WTC11 (cell line): ENCODE data around the gene ZNF442. TPM values are rescaled to one million over a fixed set of nuclear protein-coding genes. Genes with fewer than 3 reads are reported as not detected.
"Not testable (repeated sequence)": the region's sequence is repeated elsewhere in the genome, so short reads cannot be mapped to it uniquely, and the experiment has no call there.

Experiments
- ATAC-seq: fragments of 200-7000 bp; cut with Tn5 transposase; 2 replicates; pipeline ENCODE4 v1.10.0; 2021; ENCODE audit warnings: mild to moderate bottlenecking, moderate library complexity
- CTCF ChIA-PET: fragments of 300-600 bp; sonication (Branson Sonifier 250); formaldehyde crosslinking; loops from one replicate; lab custom pipeline; 2021; ENCODE audit warnings: antibody characterized with exemption; lab: Charles Lee
- POLR2A ChIA-PET: fragments of 350-600 bp; sonication (Branson Sonifier 250); formaldehyde crosslinking; loops from one replicate; lab custom pipeline; 2021; ENCODE audit warnings: antibody characterized with exemption; lab: Charles Lee
- DNase-seq: peaks from one replicate; pipeline ENCODE4 v3.0.0; 2021; ENCODE audit warnings: low spot score
- H3K27ac Mint-ChIP-seq: 2 replicates; pipeline ENCODE4 v1.8.0; 2021; ENCODE audit warnings: mixed read lengths
- H3K27me3 Mint-ChIP-seq: 2 replicates; pipeline ENCODE4 v1.8.0; 2021; ENCODE audit warnings: low read depth, mild to moderate bottlenecking, moderate library complexity, mixed read lengths
- H3K36me3 Mint-ChIP-seq: 2 replicates; pipeline ENCODE4 v1.8.0; 2021; ENCODE audit warnings: mixed read lengths
- H3K4me1 Mint-ChIP-seq: 2 replicates; pipeline ENCODE4 v1.8.0; 2022; ENCODE audit warnings: mixed read lengths
- H3K4me3 Mint-ChIP-seq: 2 replicates; pipeline ENCODE4 v1.8.0; 2021; ENCODE audit warnings: mild to moderate bottlenecking, moderate library complexity, mixed read lengths
- H3K9me3 Mint-ChIP-seq: 2 replicates; pipeline ENCODE4 v1.8.0; 2021; ENCODE audit warnings: mixed read lengths
- CREB1 ChIP-seq: sonication (generic); formaldehyde crosslinking; IDR thresholded peaks from 2 replicates; pipeline ENCODE4 v1.8.0; 2023; ENCODE audit warnings: mild to moderate bottlenecking, missing genetic modification reagents
- EMX1 ChIP-seq: fragments of 250-450 bp; sonication (Bioruptor Pico); IDR thresholded peaks from 2 replicates; pipeline ENCODE4 v1.8.0; 2021; ENCODE audit warnings: mild to moderate bottlenecking
- ZNF396 ChIP-seq: fragments of 250-450 bp; sonication (Bioruptor Pico); IDR thresholded peaks from 2 replicates; pipeline ENCODE4 v1.8.0; 2021; ENCODE audit warnings: mild to moderate bottlenecking, moderate library complexity, borderline replicate concordance
- ZNF423 ChIP-seq: fragments of 250-450 bp; sonication (Bioruptor Pico); IDR thresholded peaks from 2 replicates; pipeline ENCODE4 v2.1.2; 2022; ENCODE audit warnings: mild to moderate bottlenecking, moderate library complexity
- total RNA-seq: library from RNA; stranded (reverse); gene quantifications from 3 replicates; pipeline ENCODE4 v1.2.3, GENCODE V29; 2021
- TF ChIP-seq, protein P1 (sequence below): sonication (generic); formaldehyde crosslinking; IDR thresholded peaks from 2 replicates; pipeline ENCODE4 v1.8.0; 2022; ENCODE audit warnings: missing genetic modification reagents
- TF ChIP-seq, protein P2 (sequence below): sonication (generic); formaldehyde crosslinking; IDR thresholded peaks from 2 replicates; pipeline ENCODE4 v1.8.0; 2022; ENCODE audit warnings: mild to moderate bottlenecking, missing genetic modification reagents
- TF ChIP-seq, protein P3 (sequence below): sonication (generic); formaldehyde crosslinking; IDR thresholded peaks from 2 replicates; pipeline ENCODE4 v1.8.1; 2023; ENCODE audit warnings: mild to moderate bottlenecking, missing genetic modification reagents, moderate library complexity
- TF ChIP-seq, protein P4 (sequence below): sonication (generic); formaldehyde crosslinking; IDR thresholded peaks from 2 replicates; pipeline ENCODE4 v1.8.1; 2022; ENCODE audit warnings: low read depth, missing genetic modification reagents, borderline replicate concordance
- TF ChIP-seq, protein P5 (sequence below): sonication (generic); formaldehyde crosslinking; IDR thresholded peaks from 2 replicates; pipeline ENCODE4 v1.8.1; 2023; ENCODE audit warnings: mild to moderate bottlenecking, missing genetic modification reagents
- TF ChIP-seq, protein P6 (sequence below): fragments of 250-450 bp; sonication (Bioruptor Pico); IDR thresholded peaks from 2 replicates; pipeline ENCODE4 v2.1.2; 2022; ENCODE audit warnings: mild to moderate bottlenecking, moderate library complexity

The ZNF442 gene
- total RNA-seq, 1 experiment from 2014 or later = 1.9 TPM

DNA sequence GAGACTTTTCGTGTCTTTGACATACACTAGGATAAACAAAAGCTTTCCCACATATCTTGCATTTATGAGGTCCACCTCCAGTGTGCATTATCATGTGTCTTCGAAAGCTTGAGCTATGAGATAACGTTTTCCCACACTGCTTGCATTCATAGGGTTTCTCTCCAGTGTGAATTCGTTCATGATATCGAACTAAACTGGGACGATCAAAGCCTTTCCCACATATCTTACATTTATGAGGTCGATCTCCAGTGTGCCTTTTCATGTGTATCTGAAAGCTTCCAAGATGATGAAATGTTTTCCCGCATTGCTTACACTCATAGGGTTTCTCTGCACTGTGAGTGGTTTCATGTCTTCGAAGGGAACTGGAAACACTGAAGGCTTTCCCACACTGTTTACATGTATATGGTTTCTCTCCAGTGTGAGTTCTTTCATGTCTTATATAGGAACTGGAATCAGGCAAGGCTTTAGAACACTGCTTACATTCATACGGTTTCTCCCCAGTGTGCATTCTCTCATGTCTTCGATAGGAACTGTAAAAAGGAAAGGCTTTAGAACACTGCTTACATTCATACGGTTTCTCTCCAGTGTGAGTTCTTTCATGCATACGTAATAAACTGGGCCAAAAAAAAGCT, 46.6 kb downstream of the ZNF442 start:
- POLR2A ChIA-PET = no interaction called here
- Mint-ChIP-seq H3K4me3 (no peak overlapping the region), H3K9me3 (peaks cover 43% of the 10 kb centered on the region)

DNA sequence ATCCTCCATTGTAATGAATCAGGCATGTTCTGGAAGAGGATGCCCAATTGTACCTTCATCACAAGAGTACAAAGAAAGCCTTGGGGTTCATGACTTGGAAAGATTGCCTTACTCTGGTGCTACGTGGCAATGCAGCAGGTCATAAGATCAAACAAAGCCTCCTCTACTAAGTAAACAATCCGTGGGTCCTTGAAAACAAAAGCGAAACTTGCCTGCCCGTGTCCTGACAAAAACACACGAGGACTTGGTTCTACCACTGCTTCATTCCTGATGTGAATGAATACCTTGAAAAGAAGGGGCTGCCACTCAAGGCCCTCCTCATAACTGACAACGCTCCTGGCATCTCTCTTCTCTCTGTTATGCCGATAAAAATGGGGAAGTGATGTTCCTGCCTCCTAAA, 50.9 kb downstream of the ZNF442 start:
- Mint-ChIP-seq H3K9me3 (peaks cover 21% of the 10 kb centered on the region), H3K27me3 (no peaks in the 10 kb centered on the region), H3K4me1 (no peaks in the 10 kb centered on the region), H3K4me3 (no peak overlapping the region), H3K36me3 (peaks cover 28% of the 10 kb centered on the region), H3K27ac (no peak overlapping the region)
- no peak for TF ChIP-seq ZNF423 (CRISPR knock-in tag)
- ATAC-seq (no peak), DNase-seq (no peak)
- POLR2A ChIA-PET = no interaction called here
- CTCF ChIA-PET = no interaction called here

More for the DNA sequence above, 46.6 kb downstream of the ZNF442 start:
- Mint-ChIP-seq H3K4me1 (no peaks in the 10 kb centered on the region), H3K27ac (no peak overlapping the region), H3K36me3 (peaks cover 60% of the 10 kb centered on the region), H3K27me3 (no peaks in the 10 kb centered on the region)
- DNase-seq = no peak
- ATAC-seq = no peak
- TF ChIP-seq EMX1 (CRISPR knock-in tag) (no peak), CREB1 (CRISPR knock-in tag) (no peak), ZNF396 (CRISPR knock-in tag) (no peak)
- TF ChIP-seq, protein P1, sequence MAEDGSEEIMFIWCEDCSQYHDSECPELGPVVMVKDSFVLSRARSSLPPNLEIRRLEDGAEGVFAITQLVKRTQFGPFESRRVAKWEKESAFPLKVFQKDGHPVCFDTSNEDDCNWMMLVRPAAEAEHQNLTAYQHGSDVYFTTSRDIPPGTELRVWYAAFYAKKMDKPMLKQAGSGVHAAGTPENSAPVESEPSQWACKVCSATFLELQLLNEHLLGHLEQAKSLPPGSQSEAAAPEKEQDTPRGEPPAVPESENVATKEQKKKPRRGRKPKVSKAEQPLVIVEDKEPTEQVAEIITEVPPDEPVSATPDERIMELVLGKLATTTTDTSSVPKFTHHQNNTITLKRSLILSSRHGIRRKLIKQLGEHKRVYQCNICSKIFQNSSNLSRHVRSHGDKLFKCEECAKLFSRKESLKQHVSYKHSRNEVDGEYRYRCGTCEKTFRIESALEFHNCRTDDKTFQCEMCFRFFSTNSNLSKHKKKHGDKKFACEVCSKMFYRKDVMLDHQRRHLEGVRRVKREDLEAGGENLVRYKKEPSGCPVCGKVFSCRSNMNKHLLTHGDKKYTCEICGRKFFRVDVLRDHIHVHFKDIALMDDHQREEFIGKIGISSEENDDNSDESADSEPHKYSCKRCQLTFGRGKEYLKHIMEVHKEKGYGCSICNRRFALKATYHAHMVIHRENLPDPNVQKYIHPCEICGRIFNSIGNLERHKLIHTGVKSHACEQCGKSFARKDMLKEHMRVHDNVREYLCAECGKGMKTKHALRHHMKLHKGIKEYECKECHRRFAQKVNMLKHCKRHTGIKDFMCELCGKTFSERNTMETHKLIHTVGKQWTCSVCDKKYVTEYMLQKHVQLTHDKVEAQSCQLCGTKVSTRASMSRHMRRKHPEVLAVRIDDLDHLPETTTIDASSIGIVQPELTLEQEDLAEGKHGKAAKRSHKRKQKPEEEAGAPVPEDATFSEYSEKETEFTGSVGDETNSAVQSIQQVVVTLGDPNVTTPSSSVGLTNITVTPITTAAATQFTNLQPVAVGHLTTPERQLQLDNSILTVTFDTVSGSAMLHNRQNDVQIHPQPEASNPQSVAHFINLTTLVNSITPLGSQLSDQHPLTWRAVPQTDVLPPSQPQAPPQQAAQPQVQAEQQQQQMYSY (CRISPR knock-in tag) = no peak
- TF ChIP-seq, protein P2, sequence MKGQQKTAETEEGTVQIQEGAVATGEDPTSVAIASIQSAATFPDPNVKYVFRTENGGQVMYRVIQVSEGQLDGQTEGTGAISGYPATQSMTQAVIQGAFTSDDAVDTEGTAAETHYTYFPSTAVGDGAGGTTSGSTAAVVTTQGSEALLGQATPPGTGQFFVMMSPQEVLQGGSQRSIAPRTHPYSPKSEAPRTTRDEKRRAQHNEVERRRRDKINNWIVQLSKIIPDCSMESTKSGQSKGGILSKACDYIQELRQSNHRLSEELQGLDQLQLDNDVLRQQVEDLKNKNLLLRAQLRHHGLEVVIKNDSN = no peak
- TF ChIP-seq, protein P3, sequence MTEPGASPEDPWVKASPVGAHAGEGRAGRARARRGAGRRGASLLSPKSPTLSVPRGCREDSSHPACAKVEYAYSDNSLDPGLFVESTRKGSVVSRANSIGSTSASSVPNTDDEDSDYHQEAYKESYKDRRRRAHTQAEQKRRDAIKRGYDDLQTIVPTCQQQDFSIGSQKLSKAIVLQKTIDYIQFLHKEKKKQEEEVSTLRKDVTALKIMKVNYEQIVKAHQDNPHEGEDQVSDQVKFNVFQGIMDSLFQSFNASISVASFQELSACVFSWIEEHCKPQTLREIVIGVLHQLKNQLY = no peak
- TF ChIP-seq, protein P4, sequence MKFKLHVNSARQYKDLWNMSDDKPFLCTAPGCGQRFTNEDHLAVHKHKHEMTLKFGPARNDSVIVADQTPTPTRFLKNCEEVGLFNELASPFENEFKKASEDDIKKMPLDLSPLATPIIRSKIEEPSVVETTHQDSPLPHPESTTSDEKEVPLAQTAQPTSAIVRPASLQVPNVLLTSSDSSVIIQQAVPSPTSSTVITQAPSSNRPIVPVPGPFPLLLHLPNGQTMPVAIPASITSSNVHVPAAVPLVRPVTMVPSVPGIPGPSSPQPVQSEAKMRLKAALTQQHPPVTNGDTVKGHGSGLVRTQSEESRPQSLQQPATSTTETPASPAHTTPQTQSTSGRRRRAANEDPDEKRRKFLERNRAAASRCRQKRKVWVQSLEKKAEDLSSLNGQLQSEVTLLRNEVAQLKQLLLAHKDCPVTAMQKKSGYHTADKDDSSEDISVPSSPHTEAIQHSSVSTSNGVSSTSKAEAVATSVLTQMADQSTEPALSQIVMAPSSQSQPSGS (CRISPR knock-in tag) = no peak
- TF ChIP-seq, protein P5, sequence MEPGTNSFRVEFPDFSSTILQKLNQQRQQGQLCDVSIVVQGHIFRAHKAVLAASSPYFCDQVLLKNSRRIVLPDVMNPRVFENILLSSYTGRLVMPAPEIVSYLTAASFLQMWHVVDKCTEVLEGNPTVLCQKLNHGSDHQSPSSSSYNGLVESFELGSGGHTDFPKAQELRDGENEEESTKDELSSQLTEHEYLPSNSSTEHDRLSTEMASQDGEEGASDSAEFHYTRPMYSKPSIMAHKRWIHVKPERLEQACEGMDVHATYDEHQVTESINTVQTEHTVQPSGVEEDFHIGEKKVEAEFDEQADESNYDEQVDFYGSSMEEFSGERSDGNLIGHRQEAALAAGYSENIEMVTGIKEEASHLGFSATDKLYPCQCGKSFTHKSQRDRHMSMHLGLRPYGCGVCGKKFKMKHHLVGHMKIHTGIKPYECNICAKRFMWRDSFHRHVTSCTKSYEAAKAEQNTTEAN (CRISPR knock-in tag) = no peak
- TF ChIP-seq, protein P6, sequence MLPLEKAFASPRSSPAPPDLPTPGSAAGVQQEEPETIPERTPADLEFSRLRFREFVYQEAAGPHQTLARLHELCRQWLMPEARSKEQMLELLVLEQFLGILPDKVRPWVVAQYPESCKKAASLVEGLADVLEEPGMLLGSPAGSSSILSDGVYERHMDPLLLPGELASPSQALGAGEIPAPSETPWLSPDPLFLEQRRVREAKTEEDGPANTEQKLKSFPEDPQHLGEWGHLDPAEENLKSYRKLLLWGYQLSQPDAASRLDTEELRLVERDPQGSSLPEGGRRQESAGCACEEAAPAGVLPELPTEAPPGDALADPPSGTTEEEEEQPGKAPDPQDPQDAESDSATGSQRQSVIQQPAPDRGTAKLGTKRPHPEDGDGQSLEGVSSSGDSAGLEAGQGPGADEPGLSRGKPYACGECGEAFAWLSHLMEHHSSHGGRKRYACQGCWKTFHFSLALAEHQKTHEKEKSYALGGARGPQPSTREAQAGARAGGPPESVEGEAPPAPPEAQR (CRISPR knock-in tag) = no peak
- CTCF ChIA-PET = no interaction called here

DNA sequence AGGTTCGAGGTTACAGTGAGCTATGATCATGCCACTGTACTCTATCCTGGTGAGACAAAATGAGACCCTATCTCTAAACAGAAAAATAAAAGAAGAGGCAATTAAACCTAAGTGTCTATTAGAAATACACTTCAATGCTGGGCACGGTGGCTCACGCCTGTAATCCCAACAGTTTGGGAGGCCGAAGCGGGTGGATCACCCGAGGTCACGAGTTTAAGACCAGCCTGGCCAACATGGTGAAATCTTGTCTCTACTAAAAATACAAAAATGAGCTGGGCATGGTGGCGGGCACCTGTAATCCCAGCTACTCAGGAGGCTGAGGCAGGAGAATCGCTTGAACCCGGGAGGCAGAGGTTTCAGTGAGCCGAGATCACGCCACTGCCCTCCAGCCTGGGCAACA, 56.6 kb downstream of the ZNF442 start:
- H3K27me3 Mint-ChIP-seq, H3K4me1 Mint-ChIP-seq, POLR2A ChIA-PET, CTCF ChIA-PET, H3K27ac Mint-ChIP-seq, ATAC-seq, DNase-seq, H3K4me3 Mint-ChIP-seq: not testable (repeated sequence)
- peaks cover 12% of the 10 kb centered on the region for H3K36me3 Mint-ChIP-seq
- H3K9me3 Mint-ChIP-seq = peaks cover 17% of the 10 kb centered on the region

Other genes with a start within 250 kb of the ZNF442 start
- gene ZNF20, start 225.3 kb downstream of the ZNF442 start, total RNA-seq = 5.0 to 9.1 TPM (median 7.8 TPM) in 3 replicates
- 23.9 to 26.0 TPM (median 24.5 TPM) in 3 replicates for gene ZNF625, start 208.9 kb downstream of the ZNF442 start, total RNA-seq
- gene ZNF136, start 202.6 kb downstream of the ZNF442 start, total RNA-seq = 6.2 to 6.7 TPM (median 6.7 TPM) in 3 replicates
- gene ZNF44, start 70.8 kb downstream of the ZNF442 start, total RNA-seq = 4.8 to 7.6 TPM (median 6.4 TPM) in 3 replicates
- gene ZNF563, start 32.0 kb downstream of the ZNF442 start, total RNA-seq = 4.5 to 5.6 TPM (median 4.5 TPM) in 3 replicates
- 3.7 to 4.4 TPM (median 4.0 TPM) in 3 replicates for gene ZNF799, start 35.6 kb upstream of the ZNF442 start, total RNA-seq
- gene ZNF443, start 75.3 kb upstream of the ZNF442 start, total RNA-seq = 7.0 to 8.0 TPM (median 7.1 TPM) in 3 replicates
- gene ZNF709, start 119.1 kb upstream of the ZNF442 start, total RNA-seq = 3.0 to 3.8 TPM (median 3.4 TPM) in 3 replicates
- 8.9 to 11.1 TPM (median 10.7 TPM) in 3 replicates for gene ZNF564, start 185.8 kb upstream of the ZNF442 start, total RNA-seq
- gene ZNF490, start 245.1 kb upstream of the ZNF442 start, total RNA-seq = 7.3 to 7.7 TPM (median 7.6 TPM) in 3 replicates
- gene ZNF791, start 245.2 kb upstream of the ZNF442 start, total RNA-seq = 21.4 to 25.9 TPM (median 23.9 TPM) in 3 replicates